Gastrocnemius medialis (tissue), 4 donors: ENCODE measurements around the gene WNK4. TPM values are rescaled to one million over a fixed set of nuclear protein-coding genes. Genes with fewer than 3 reads are reported as not detected.
"Not testable (repeated sequence)": the region's sequence is repeated elsewhere in the genome, so short reads cannot be mapped to it uniquely, and the experiment has no call there.

Experiments used
- ATAC-seq, 2 donors: fragments of 150-250 bp; one replicate each; pipeline ENCODE4 v1.9.1; 2016
- DNase-seq, 2 donors: peaks; one replicate each; pipeline ENCODE4 v3.0.0-alpha.2; 2019
- H3K27ac ChIP-seq, 4 donors: fragments of 200-600 bp; sonication (generic); 1 replicate in 1 of 4; 2 replicates in 3 of 4; pipeline ENCODE4 v1.5.1; 2016 to 2018; ENCODE audit warnings: mild to moderate bottlenecking in 2 of 4, moderate library complexity in 1 of 4
- H3K27me3 ChIP-seq, 3 donors: fragments of 200-600 bp; sonication (generic) in 2 of 3; 1 replicate in 1 of 3; 2 replicates in 2 of 3; pipeline versions ENCODE4 v1.5.1 to v1.6.0; 2016 to 2019; ENCODE audit warnings: mild to moderate bottlenecking in 1 of 3, moderate library complexity in 1 of 3
- H3K36me3 ChIP-seq, 2 donors: fragments of 200-600 bp; sonication (generic) in 1 of 2; one replicate each; pipeline ENCODE4 v1.5.1; 2017 to 2018
- H3K4me1 ChIP-seq, 2 donors: fragments of 200-600 bp; sonication (generic) in 1 of 2; one replicate each; pipeline ENCODE4 v1.5.1; 2016 to 2017; ENCODE audit warnings: mild to moderate bottlenecking in 2 of 2
- H3K4me3 ChIP-seq, 4 donors: fragments of 200-600 bp; sonication (generic) in 3 of 4; 1 replicate in 1 of 4; 2 replicates in 3 of 4; pipeline ENCODE4 v1.5.1; 2016 to 2019; ENCODE audit warnings: mild to moderate bottlenecking in 2 of 4
- H3K9me3 ChIP-seq, 3 donors: fragments of 200-600 bp; sonication (generic) in 2 of 3; 1 replicate in 1 of 3; 2 replicates in 2 of 3; pipeline ENCODE4 v1.5.1; 2016 to 2019
- CTCF ChIP-seq, 5 experiments: fragments of 450-650 bp in 3 of 5; fragments of 200-600 bp in 2 of 5; sonication (generic) in 2 of 5; IDR thresholded peaks in 4 of 5; conservative IDR thresholded peaks in 1 of 5; 1 replicate in 4 of 5; 2 replicates in 1 of 5; pipeline ENCODE4 v1.5.1; 2016 to 2019; ENCODE audit warnings: antibody characterized with exemption in 5 of 5, mild to moderate bottlenecking in 3 of 5, moderate library complexity in 3 of 5
- POLR2A ChIP-seq, 2 donors: fragments of 450-650 bp; IDR thresholded peaks; one replicate each; pipeline ENCODE4 v1.6.1; 2017; ENCODE audit warnings: antibody characterized with exemption in 2 of 2, mild to moderate bottlenecking in 2 of 2, moderate library complexity in 2 of 2
- in situ Hi-C, 4 donors: fragments of 200-750 bp; cut with MboI; loops; one replicate each; pipeline versions ENCODE4 v1.15.0 to v1.8.0; 2017; ENCODE audit warnings: low sequenced_read_pairs in 4 of 4
- intact Hi-C: fragments of 100-400 bp; cut with DNase I; formaldehyde crosslinking; loops from one replicate; pipeline ENCODE4 v1.15.1; 2023; ENCODE audit warnings: low total_unique reads
- total RNA-seq, 4 donors: library from RNA; depleted of rRNA; stranded (reverse); fragments of >200 nt; gene quantifications; one replicate each; pipeline versions ENCODE4 v1.1.0 to v1.2.3, GENCODE V29; 2016

Gene WNK4
- total RNA-seq = not detected

DNA sequence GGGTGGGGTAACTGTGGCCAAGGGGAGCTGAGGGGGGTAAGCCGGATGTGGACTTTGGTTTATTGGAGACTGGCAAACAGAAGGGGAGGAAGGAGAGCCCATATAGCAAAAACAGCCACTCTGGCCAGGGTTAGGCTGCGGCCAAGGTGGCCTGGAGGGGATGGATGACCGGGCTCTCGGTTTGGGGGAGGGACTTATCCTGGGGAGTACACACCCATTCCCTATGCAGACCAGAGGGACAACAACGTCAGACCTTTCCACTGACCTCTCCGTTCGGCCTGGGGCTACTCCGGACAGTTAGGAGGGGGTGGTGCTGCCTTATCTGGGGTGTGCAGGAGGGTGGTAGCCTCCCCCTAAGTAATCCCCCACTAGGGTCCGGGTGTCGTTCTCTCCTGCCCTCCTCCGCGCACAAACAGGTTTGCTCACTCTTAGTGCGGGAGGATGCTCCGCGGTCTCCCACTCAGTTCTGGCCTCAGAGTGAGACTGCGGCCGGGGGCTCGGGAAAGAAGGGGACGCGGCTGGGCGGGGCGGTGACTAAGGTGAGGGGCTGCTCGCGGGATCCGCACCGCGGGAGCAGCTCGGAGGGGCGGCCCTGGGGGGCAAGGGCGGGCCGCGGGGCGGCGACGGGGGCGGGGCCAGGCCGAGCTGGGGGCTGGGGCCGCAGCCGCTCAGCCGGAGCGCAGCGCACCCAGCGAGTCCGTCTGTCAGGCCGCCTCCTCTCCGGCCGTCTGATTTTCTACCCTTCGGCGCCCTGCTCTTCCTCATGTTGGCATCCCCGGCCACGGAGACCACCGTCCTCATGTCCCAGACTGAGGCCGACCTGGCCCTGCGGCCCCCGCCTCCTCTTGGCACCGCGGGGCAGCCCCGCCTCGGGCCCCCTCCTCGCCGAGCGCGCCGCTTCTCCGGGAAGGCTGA, at the start of gene WNK4:
TSS of gene WNK4 (plus strand) at position 675 of the 915 bp plus-strand sequence. CDS start at position 764, 89 bp downstream.
- TF ChIP-seq POLR2A (IDR thresholded peaks at IDR 0.05) (no peak), CTCF (IDR thresholded peaks at IDR 0.05 in 4 of 5, conservative IDR thresholded peaks at IDR 0.05 in 1 of 5) (no peak)

DNA sequence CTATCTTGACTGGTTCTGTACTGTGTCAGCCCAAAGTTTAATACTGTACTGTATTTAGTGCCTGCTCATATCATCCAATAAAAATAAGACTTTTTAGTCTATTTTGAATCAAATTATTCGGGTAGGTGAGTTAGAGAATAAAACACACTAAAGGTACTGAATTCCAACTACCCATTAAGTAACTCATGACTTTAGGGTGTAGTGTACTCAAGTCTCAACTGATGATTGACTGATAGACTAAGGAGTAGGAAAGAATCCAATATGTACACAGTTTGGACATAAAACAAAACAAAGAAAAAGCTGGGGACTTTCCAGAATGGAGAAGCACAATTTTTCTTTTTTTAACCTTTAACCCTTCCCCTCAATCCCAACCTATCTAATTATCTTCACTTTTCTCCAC, 39.7 kb upstream of the WNK4 start:
- H3K9me3 ChIP-seq = no peaks in the 10 kb centered on the region

More for the DNA sequence above, at the start of gene WNK4:
- Histone ChIP-seq H3K9me3 (no peaks in the 10 kb centered on the region), H3K4me1 (peaks cover 0 to 5% of the 10 kb centered on the region in 2 donors), H3K36me3 (peaks cover 2 to 44% of the 10 kb centered on the region in 2 donors), H3K4me3 (peak within 1 kb of the TSS in 3 of 4 donors; percentile 17 to 33 (median 26)), H3K27ac (no peak within 1 kb of the TSS), H3K27me3 (peaks cover 43 to 48% (median 46%) of the 10 kb centered on the region in 3 donors)
- in situ Hi-C loops = no loop called here
- intact Hi-C loops = no loop called here
- ATAC-seq = no peak
- no peak for DNase-seq

DNA sequence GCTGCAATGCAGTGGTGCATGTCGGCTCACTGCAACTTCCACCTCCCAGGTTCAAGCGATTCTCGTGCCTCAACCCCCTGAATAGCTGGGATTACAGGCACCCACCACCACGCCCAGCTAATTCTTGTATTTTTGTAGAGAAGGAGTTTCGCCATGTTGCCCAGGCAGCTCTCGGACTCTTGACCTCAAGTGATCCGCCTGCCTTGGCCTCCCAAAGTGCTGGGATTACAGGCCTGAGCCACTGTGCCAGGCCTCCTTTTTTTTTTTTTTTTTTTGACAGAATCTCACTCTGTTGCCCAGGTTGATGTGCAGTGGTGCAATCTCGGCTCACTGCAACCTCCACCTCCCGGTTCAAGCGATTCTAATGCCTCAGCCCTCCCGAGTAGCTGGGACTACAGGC, 37.5 kb upstream of the WNK4 start:
- H3K27me3 ChIP-seq, ATAC-seq, H3K4me3 ChIP-seq, H3K9me3 ChIP-seq, DNase-seq, in situ Hi-C loops, H3K36me3 ChIP-seq, intact Hi-C loops: not testable (repeated sequence)
- Histone ChIP-seq H3K27ac (peak overlapping the region in 3 of 4 donors; percentile 98 to 99 (median 99)), H3K4me1 (peaks cover 26 to 27% of the 10 kb centered on the region in 2 donors)

More for the DNA sequence above, 39.7 kb upstream of the WNK4 start:
- intact Hi-C loops = no loop called here
- DNase-seq (no peak), ATAC-seq (no peak)
- H3K27ac ChIP-seq = no peak overlapping the region
- H3K4me3 ChIP-seq = no peak overlapping the region
- no peaks in the 10 kb centered on the region for H3K27me3 ChIP-seq
- in situ Hi-C loops = no loop called here
- peaks cover 29 to 32% of the 10 kb centered on the region in 2 donors for H3K4me1 ChIP-seq
- no peaks in the 10 kb centered on the region for H3K36me3 ChIP-seq
- TF ChIP-seq CTCF (IDR thresholded peaks at IDR 0.05 in 4 of 5, conservative IDR thresholded peaks at IDR 0.05 in 1 of 5) = no peak
- TF ChIP-seq POLR2A (IDR thresholded peaks at IDR 0.05) = no peak

DNA sequence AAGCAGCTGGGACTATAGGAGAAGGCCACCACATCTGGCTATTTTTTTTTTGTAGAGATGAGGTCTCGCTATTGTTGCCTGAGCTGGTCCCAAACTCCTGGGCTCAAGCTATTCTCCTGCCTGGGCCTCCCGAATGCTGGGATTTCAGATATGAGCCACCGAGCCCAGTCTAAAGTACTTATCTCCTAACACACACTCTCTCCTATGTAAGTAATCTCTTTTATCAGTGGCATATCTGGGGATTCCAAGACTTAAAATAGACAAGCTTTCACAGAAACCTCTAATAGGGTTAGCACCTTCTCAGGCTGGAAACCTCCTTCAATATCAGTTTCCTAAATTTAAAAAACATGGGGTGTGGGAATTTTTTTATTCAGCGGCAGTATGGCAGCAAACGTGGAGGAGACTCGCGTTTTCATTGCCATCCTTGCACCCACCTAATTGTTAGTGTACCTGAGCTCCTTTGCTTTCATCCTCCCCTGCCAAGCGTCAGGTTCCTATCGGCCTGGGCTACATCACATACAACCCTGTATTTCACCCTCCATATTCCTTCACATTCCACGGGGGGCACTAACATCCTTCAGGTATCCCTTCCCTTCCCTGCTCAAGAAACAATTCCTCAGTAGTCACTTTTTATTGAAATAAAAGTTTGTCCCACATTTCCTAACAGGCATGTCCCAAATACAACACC, 36.7 kb upstream of the WNK4 start:
- H3K4me3 ChIP-seq = peak overlapping the region; percentile 86 to 94 (median 94)
- H3K4me1 ChIP-seq = peaks cover 26 to 27% of the 10 kb centered on the region in 2 donors
- DNase-seq (no peak), ATAC-seq (no peak)
- no peaks in the 10 kb centered on the region for H3K27me3 ChIP-seq
- no peaks in the 10 kb centered on the region for H3K9me3 ChIP-seq
- in situ Hi-C loops (no loop called here), intact Hi-C loops (loop anchor here (2.0 kb wide), 2 partner anchors 19 to 165 kb away; no protein-coding TSS in a partner anchor)
- peak overlapping the region; percentile 98 to 100 (median 99) for H3K27ac ChIP-seq
- no peaks in the 10 kb centered on the region for H3K36me3 ChIP-seq
- TF ChIP-seq CTCF (IDR thresholded peaks at IDR 0.05 in 4 of 5, conservative IDR thresholded peaks at IDR 0.05 in 1 of 5) = no peak
- TF ChIP-seq POLR2A (IDR thresholded peaks at IDR 0.05) = no peak
